ENCODE results near the gene PRKCH.

DNA sequence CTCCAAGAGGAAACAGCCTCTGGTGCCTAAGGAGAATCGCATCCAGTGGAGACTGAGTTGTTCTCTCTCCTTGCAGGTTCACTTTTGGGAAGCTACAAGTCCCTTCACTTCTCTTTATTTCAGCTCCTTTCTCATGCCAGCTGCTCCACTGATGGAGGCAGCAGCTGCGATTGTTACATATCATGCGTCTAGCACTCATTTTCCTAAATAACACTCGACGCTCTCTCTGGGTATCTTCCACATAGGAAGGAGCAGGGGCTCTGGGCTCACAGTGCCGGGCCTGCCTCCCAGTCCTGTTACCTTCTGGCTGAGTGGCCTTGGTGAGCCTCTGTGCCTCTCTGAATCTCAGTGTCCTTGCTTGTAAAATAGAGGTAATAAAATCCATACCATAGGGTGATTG, 211.4 kb downstream of the PRKCH start:
- TF ChIP-seq, protein P1, sequence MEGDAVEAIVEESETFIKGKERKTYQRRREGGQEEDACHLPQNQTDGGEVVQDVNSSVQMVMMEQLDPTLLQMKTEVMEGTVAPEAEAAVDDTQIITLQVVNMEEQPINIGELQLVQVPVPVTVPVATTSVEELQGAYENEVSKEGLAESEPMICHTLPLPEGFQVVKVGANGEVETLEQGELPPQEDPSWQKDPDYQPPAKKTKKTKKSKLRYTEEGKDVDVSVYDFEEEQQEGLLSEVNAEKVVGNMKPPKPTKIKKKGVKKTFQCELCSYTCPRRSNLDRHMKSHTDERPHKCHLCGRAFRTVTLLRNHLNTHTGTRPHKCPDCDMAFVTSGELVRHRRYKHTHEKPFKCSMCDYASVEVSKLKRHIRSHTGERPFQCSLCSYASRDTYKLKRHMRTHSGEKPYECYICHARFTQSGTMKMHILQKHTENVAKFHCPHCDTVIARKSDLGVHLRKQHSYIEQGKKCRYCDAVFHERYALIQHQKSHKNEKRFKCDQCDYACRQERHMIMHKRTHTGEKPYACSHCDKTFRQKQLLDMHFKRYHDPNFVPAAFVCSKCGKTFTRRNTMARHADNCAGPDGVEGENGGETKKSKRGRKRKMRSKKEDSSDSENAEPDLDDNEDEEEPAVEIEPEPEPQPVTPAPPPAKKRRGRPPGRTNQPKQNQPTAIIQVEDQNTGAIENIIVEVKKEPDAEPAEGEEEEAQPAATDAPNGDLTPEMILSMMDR (IDR thresholded peaks at IDR 0.05): no peak
- TF ChIP-seq EP300 (IDR thresholded peaks at IDR 0.05): no peak
- TF ChIP-seq POLR2A (IDR thresholded peaks at IDR 0.05): no peak
- TF ChIP-seq POLR2AphosphoS5 (IDR thresholded peaks at IDR 0.05): no peak
